Esophagus (tissue), 2 donors: ENCODE data around the gene CUX1. TPM values are rescaled to one million over a fixed set of nuclear protein-coding genes. Genes with fewer than 3 reads are reported as not detected.
A peak's percentile ranks its signal among the peaks of the same experiment; 100 is the strongest.
"Not testable (repeated sequence)": the region's sequence is repeated elsewhere in the genome, so short reads cannot be mapped to it uniquely, and the experiment has no call there.

ENCODE experiments used
- H3K27ac ChIP-seq, 2 donors: one replicate each; pipeline ENCODE4 v1.5.1; 2013; ENCODE audit warnings: low read depth in 2 of 2, mild to moderate bottlenecking in 2 of 2, inconsistent platforms in 1 of 2, low read length in 1 of 2, moderate library complexity in 1 of 2
- H3K27me3 ChIP-seq, 2 donors: one replicate each; pipeline ENCODE4 v1.6.1; 2013; ENCODE audit warnings: low read length in 2 of 2, control low read depth in 1 of 2, mild to moderate bottlenecking in 1 of 2; ENCODE audit not compliant: insufficient read depth in 2 of 2, control insufficient read depth in 1 of 2
- H3K36me3 ChIP-seq, 2 donors: one replicate each; pipeline ENCODE4 v1.6.1; 2013; ENCODE audit warnings: low read length in 1 of 2; ENCODE audit not compliant: control insufficient read depth in 2 of 2, insufficient read depth in 2 of 2
- H3K4me1 ChIP-seq, 2 donors: one replicate each; pipeline ENCODE4 v1.6.1; 2013; ENCODE audit warnings: low read length in 1 of 2; ENCODE audit not compliant: control insufficient read depth in 2 of 2, insufficient read depth in 2 of 2
- H3K4me3 ChIP-seq, 2 donors: one replicate each; pipeline ENCODE4 v1.5.1; 2013; ENCODE audit warnings: low read length in 2 of 2, mild to moderate bottlenecking in 2 of 2, low read depth in 1 of 2, moderate library complexity in 1 of 2
- H3K9me3 ChIP-seq, 2 donors: one replicate each; pipeline ENCODE4 v1.6.1; 2013; ENCODE audit warnings: mild to moderate bottlenecking in 2 of 2, low read depth in 1 of 2, low read length in 1 of 2, moderate library complexity in 1 of 2; ENCODE audit not compliant: control insufficient read depth in 2 of 2, insufficient read depth in 1 of 2
- WGBS, 2 donors: extraction: QIAGEN DNeasy Blood & Tissue Kit; methylation state at CpG; one replicate each; pipeline ENCODE4 v1.1.7; 2013; 5-methylcytosine and 5-hydroxymethylcytosine counted together
- polyA plus RNA-seq, 2 donors: library from polyadenylated mRNA; stranded (reverse); fragments of 200-250 nt; gene quantifications; one replicate each; pipeline ENCODE4 v1.2.3, GENCODE V29; 2013
- donor health status: healthy with polysubstance abuse.
- donor health status: Bipolar disorder and iron deficiency.

CUX1 gene
- polyA plus RNA-seq, 2 donors = 19.6 to 21.7 TPM

DNA sequence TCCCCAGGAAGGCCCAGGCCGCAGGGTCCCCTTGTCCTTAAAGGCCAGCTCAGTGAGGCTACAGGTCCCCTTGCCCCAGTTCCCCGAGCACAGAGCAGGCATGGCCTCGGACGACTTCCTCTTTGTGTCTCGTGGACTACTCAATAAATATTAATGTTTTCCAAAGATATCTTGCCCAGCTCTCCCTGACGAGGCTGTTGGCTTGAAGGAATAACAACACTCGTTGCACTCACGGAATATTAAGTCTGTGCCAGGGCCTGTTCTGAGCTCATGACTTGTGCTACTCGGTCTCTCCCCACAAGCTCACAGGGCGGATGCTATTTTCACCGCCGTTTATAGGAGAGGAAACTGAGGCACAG lies 68.2 kb downstream of the CUX1 start:
- peaks cover 3 to 6% of the 10 kb centered on the region in 2 donors for H3K4me1 ChIP-seq
- H3K9me3 ChIP-seq = no peaks in the 10 kb centered on the region
- WGBS, 2 donors = 69 to 75% methylated on average over 12 of the region's 12 CpGs
- H3K27ac ChIP-seq = peak overlapping the region in 1 of 2 donors; percentile 36
- H3K36me3 ChIP-seq = no peaks in the 10 kb centered on the region
- no peaks in the 10 kb centered on the region for H3K27me3 ChIP-seq
- no peak overlapping the region for H3K4me3 ChIP-seq

DNA sequence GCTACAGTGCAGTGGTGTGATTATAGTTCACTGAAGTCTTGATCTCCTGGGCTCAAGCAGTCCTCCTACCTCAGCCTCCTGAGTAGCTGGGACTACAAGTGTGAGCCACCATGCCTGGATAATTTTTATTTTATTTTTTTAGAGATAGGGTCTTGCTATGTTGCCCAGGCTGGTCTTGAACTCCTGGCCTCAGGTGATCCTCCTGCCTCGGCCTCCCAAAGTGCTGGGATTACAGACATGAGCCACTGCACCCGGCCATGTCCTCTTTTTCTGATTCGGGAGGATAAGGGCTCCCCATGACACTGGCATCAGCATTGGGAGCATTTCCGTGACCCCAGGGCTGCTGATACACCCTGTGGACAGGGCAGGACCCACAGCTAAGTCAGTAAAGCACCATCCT lies 69.9 kb downstream of the CUX1 start:
- 89 to 96% methylated on average over 4 of the region's 4 CpGs for WGBS, 2 donors
- H3K4me3 ChIP-seq, H3K4me1 ChIP-seq, H3K9me3 ChIP-seq, H3K27me3 ChIP-seq, H3K36me3 ChIP-seq, H3K27ac ChIP-seq: not testable (repeated sequence)

DNA sequence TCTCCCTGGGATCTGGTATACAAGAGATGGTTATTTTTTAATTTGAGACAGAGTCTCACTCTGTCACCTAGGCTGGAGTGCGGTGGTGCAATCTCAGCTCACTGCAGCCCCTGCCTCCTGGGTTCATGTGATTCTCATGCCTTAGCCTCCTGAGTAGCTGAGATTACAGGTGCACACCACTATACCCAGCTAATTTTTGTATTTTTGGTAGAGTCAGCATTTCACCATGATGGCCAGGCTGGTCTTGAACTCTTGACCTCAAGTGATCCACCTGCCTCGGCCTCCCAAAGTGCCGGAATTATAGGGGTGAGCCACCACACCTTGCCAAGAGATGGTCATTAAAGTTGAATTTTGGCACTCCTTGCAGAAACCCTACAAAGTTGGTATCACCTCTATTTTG lies 71.1 kb downstream of the CUX1 start:
- WGBS, 2 donors = 83 to 88% methylated on average over 3 of the region's 3 CpGs
- H3K4me1 ChIP-seq, H3K27ac ChIP-seq, H3K36me3 ChIP-seq, H3K4me3 ChIP-seq, H3K9me3 ChIP-seq, H3K27me3 ChIP-seq: not testable (repeated sequence)

DNA sequence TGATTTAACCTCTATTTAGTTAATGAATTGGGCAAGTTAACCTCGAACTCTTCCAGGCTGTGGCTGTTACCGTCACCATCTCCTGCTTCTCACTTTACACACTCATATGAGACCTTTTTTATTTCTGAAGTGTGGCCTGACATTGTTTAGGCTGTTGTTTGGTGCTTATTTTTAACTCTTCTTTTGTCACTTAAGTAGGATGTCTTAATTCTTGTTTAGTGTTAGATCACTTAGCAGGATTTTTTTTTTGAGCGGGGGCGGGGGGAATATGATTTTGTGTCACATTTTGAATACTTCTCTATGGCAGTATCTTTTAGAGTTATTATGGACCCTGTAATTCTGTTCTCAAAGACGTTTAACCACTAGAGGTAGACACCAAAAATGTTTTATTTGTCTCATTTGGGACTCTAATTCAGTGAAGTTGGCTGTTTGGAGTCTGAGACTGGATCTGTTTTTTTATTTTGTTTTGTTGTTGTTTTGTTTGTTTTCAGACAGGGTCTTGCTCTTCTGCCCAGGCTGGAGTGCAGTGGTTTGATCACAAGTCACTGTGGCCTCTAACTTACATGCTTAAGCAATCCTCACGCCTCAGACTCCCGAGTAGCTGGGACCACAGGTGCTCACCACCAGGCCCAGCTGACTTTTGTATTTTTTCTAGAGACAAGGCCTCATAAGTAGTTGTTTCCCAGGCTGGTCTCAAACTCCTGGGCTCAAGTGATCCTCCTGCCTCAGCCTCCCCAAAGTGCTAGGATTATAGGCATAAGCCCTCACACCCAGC lies 73.5 kb downstream of the CUX1 start:
- H3K4me1 ChIP-seq = peaks cover 0 to 3% of the 10 kb centered on the region in 2 donors
- H3K27ac ChIP-seq = peak overlapping the region in 1 of 2 donors; percentile 19
- no peaks in the 10 kb centered on the region for H3K36me3 ChIP-seq
- H3K9me3 ChIP-seq = no peaks in the 10 kb centered on the region
- WGBS, 2 donors = 89 to 92% methylated on average over 7 of the region's 7 CpGs
- no peaks in the 10 kb centered on the region for H3K27me3 ChIP-seq
- H3K4me3 ChIP-seq = no peak overlapping the region

DNA sequence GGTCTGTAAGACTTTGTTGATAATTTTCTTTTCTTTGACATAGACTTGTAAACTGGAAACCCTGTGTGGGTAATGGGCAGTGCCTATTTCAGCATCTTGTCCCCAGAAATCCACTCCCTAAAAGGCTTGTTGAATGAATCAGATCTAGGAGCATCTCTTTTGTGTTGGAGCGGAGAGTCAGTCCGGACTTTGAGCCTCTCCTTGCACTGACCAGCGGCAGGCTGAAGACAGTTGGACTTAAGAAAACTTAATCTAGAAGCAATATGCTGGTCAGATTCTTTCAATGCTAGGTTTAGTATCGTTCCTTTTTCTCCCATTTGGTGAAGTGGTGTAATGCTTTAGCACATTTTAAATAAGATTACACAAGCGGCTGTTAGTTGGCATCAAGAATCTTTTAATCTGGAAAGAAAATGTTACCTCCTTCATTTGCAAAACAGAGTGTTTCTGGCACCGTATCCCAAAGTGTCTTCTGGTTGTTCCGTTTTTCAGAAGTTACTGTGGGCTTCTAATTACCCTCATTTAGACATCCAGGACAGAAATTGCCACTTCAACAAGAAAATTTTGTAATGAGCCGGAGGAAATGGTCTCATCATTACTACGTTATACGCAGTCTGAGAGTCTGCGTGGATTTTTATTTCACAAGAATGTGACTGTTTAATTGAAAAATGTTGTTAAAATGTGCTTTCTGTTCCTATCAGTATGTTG lies 74.7 kb downstream of the CUX1 start:
- Histone ChIP-seq H3K27me3 (no peaks in the 10 kb centered on the region), H3K4me3 (no peak overlapping the region), H3K36me3 (no peaks in the 10 kb centered on the region), H3K9me3 (no peaks in the 10 kb centered on the region), H3K4me1 (no peaks in the 10 kb centered on the region), H3K27ac (no peak overlapping the region)
- WGBS, 2 donors = 80% methylated on average over 11 of the region's 11 CpGs

DNA sequence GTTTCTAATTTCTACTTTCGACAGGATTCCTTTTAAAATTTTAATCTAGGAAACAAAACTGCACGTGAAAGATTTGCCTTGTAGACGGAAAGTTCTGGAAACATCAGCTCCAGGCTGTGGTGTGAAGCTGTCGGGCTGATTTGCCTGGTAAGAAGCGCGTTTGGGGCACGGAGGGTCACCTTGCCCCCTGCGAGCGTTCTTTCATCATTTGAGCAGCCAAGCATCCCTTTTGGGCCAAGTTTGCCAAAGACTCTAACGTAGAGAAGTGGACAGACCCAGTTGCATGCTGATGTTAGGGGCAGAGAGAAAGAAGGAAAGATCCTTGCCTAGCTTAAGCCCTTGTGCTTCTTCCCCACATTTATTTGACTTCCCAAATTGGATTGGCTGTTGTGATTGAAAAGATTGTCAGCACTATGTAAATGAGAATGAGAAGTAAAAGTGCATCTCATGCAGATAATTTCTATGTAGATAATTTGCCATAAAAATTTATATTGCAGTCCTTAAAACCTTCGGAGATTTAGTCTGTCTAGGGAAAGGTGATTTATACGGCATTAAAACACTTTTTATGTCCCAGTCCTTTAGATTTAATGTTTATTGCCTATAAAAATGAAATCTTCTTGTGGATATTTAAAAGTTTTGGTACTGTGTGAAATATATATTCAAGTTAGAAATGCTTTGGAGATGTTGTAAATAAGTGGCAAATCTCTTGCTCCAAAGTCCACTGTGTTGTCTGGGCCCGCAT lies 76.1 kb downstream of the CUX1 start:
- no peaks in the 10 kb centered on the region for H3K36me3 ChIP-seq
- H3K9me3 ChIP-seq = no peaks in the 10 kb centered on the region
- H3K4me3 ChIP-seq = no peak overlapping the region
- no peaks in the 10 kb centered on the region for H3K4me1 ChIP-seq
- H3K27me3 ChIP-seq = no peaks in the 10 kb centered on the region
- H3K27ac ChIP-seq = no peak overlapping the region
- 87 to 90% methylated on average over 13 of the region's 13 CpGs for WGBS, 2 donors

DNA sequence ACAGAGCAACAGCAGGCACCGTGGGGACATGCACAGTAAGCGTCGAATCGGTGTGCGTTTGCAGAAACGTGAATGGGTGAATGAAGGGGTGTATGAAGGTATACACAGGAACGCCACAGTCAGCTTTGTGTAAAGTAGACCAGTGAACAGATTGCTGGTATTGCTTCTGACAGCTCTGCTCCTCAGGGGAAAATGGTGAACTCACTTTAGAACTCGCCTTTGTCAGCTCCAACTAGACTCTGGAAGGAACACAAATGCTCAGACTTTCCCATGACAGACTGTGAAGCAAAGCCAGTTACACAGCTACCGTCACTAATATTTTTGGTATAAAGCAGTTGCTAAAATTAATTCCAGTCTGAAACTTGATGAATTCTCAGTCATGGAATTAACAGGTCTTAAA lies 78.9 kb downstream of the CUX1 start:
- WGBS, 2 donors = 83 to 84% methylated on average over 9 of the region's 9 CpGs
- no peaks in the 10 kb centered on the region for H3K27me3 ChIP-seq
- H3K4me1 ChIP-seq = no peaks in the 10 kb centered on the region
- no peaks in the 10 kb centered on the region for H3K9me3 ChIP-seq
- H3K4me3 ChIP-seq = no peak overlapping the region
- no peak overlapping the region for H3K27ac ChIP-seq
- no peaks in the 10 kb centered on the region for H3K36me3 ChIP-seq

DNA sequence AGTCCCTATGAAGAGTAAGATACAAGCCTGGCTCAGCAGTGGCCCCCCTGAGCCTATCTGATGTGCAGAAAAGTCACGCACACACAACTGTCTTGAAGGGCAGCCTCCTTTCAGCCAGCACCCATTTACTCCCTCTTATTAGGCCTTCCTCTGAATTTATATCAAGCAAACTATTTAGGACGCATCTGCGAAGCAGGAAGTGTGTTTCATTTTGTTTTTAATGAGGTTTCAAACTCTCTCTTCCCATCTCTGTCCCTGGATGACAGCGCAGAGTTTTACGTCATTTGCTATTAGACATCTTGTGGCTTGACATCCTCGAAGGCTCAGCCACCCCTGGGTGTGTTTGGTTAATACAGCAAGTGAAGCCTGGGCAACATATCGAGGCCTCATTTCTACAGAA lies 79.5 kb downstream of the CUX1 start:
- peaks cover 0 to under 1% of the 10 kb centered on the region in 2 donors for H3K4me1 ChIP-seq
- H3K27ac ChIP-seq = no peak overlapping the region
- 87 to 88% methylated on average over 7 of the region's 7 CpGs for WGBS, 2 donors
- no peak overlapping the region for H3K4me3 ChIP-seq
- H3K9me3 ChIP-seq = no peaks in the 10 kb centered on the region
- no peaks in the 10 kb centered on the region for H3K27me3 ChIP-seq
- H3K36me3 ChIP-seq = no peaks in the 10 kb centered on the region

DNA sequence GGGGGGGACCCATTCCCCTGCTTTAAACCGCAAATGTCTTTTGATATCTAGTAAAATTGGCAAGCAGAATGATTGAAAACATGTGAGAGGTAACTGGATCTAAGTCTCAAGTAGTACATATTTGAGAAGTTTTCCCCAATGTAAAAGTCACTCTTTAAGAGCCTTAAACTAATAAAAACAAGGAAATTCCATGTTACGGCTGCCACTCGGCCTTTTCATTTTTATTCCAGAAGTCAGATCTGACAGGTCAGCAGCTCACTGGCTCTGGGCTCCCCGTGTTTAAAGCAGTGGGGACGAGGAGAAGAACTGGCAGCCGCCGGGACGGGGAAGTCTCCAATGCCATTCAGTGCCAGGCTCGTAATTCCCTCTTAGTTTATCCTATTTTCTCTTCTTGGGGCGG lies 80.7 kb downstream of the CUX1 start:
- Histone ChIP-seq H3K4me1 (peaks cover 0 to 3% of the 10 kb centered on the region in 2 donors), H3K36me3 (no peaks in the 10 kb centered on the region), H3K9me3 (no peaks in the 10 kb centered on the region), H3K27me3 (no peaks in the 10 kb centered on the region), H3K27ac (peak overlapping the region in 1 of 2 donors; percentile 21), H3K4me3 (no peak overlapping the region)
- WGBS, 2 donors = 81 to 88% methylated on average over 10 of the region's 10 CpGs
